Suprapubic skin (tissue), 3 donors: ENCODE measurements around the gene CELSR1.

ENCODE experiments used
- POLR2AphosphoS5 ChIP-seq, 3 donors: sonication (generic); formaldehyde crosslinking; IDR thresholded peaks; one replicate each; pipeline ENCODE4 v1.6.1; 2017; ENCODE audit warnings: antibody characterized with exemption in 3 of 3
- TF ChIP-seq, protein P1 (sequence below), 2 donors: fragments of 200-600 bp in 1 of 2; fragments of 450-650 bp in 1 of 2; sonication (generic) in 1 of 2; IDR thresholded peaks; one replicate each; pipeline ENCODE4 v1.5.1; 2016 to 2019; ENCODE audit warnings: antibody characterized with exemption in 2 of 2, mild to moderate bottlenecking in 1 of 2, moderate library complexity in 1 of 2

DNA sequence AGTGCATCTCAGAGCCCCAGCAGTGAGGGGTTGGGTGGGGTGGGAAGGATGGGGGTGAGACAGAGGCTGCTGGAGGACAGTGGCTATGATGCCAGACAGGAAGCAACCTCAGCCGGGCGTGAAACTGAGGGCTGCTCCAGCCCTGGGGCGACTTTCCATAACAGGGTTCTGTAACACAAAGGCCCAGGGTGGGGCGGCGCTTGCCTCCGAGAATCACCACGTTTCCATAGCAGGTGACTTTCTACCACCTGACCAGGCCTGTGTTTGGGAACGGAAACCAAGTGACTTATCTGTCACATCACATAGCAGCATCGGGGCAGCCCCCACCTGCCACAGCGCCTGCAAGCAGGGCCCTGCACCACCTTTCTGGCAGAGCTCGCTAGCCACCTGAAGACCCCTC is 116.2 kb downstream of the CELSR1 start:
- TF ChIP-seq, protein P1, sequence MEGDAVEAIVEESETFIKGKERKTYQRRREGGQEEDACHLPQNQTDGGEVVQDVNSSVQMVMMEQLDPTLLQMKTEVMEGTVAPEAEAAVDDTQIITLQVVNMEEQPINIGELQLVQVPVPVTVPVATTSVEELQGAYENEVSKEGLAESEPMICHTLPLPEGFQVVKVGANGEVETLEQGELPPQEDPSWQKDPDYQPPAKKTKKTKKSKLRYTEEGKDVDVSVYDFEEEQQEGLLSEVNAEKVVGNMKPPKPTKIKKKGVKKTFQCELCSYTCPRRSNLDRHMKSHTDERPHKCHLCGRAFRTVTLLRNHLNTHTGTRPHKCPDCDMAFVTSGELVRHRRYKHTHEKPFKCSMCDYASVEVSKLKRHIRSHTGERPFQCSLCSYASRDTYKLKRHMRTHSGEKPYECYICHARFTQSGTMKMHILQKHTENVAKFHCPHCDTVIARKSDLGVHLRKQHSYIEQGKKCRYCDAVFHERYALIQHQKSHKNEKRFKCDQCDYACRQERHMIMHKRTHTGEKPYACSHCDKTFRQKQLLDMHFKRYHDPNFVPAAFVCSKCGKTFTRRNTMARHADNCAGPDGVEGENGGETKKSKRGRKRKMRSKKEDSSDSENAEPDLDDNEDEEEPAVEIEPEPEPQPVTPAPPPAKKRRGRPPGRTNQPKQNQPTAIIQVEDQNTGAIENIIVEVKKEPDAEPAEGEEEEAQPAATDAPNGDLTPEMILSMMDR (IDR thresholded peaks at IDR 0.05): no peak
- no peak for TF ChIP-seq POLR2AphosphoS5 (IDR thresholded peaks at IDR 0.05)
